HepG2 (cell line): Measurements from ENCODE around the gene OGT. TPM values are rescaled to one million over a fixed set of nuclear protein-coding genes. Genes with fewer than 3 reads are reported as not detected.

Experiments
- ATAC-seq: fragments of 200-7000 bp; cut with Tn5 transposase; 3 replicates; pipeline ENCODE4 v1.9.1; 2020; ENCODE audit warnings: mild to moderate bottlenecking, moderate library complexity
- BruUV-seq: library from RNA; stranded (reverse); fragments of 400-500 nt; replicated peaks from 2 replicates; lab custom pipeline; 2021; lab: Mats Ljungman, UMichigan
- CTCF ChIA-PET: fragments of 300-600 bp; formaldehyde crosslinking; extraction: SDS; loops from one replicate; lab custom pipeline; 2021; ENCODE audit warnings: low total read pairs, inconsistent platforms, low intra/inter-chr PET ratio; lab: Yijun Ruan, JAX
- POLR2A ChIA-PET: fragments of 350-600 bp; sonication (Branson Sonifier 250); formaldehyde crosslinking; loops from one replicate; lab custom pipeline; 2020; ENCODE audit warnings: antibody characterized with exemption, inconsistent platforms; lab: Yijun Ruan, JAX
- DNase-seq: peaks from one replicate; pipeline ENCODE4 v3.0.0-alpha.2; 2015; ENCODE audit warnings: low spot score
- FAIRE-seq: peaks from 3 replicates; lab custom pipeline; 2011; peaks lifted over from hg19 to GRCh38; lab: Jason Lieb, UNC
- H2AFZ ChIP-seq: one replicate; pipeline ENCODE4 v1.6.1; 2011; ENCODE audit warnings: low read length, inconsistent platforms
- H3K27ac ChIP-seq: fragments of 300-600 bp; 3 replicates; pipeline ENCODE4 v1.8.0; 2011; ENCODE audit warnings: mixed run types, mild to moderate bottlenecking, mixed read lengths, low read length, inconsistent platforms; ENCODE audit not compliant: insufficient read depth; ENCODE audit errors: extremely low read length
- H3K27me3 ChIP-seq, 2 experiments: fragments of 200-600 bp in 1 of 2; 2 replicates in 1 of 2; 3 replicates in 1 of 2; pipeline versions ENCODE4 v1.6.0 to v1.8.0; 2011; ENCODE audit warnings: low read length in 2 of 2, mild to moderate bottlenecking in 2 of 2, moderate library complexity in 2 of 2, inconsistent platforms in 1 of 2; ENCODE audit not compliant: insufficient read depth in 2 of 2, control insufficient read depth in 1 of 2
- H3K36me3 ChIP-seq, 2 experiments: fragments of 200-600 bp in 1 of 2; replicated peaks in 1 of 2; 2 replicates in 1 of 2; 3 replicates in 1 of 2; pipeline versions ENCODE4 v1.5.1 to v1.8.0; 2011; ENCODE audit warnings: low read length in 2 of 2, inconsistent platforms in 1 of 2; ENCODE audit not compliant: insufficient read depth in 2 of 2, control insufficient read depth in 1 of 2
- H3K4me1 ChIP-seq: 2 replicates; pipeline ENCODE4 v1.5.1; 2012; ENCODE audit warnings: low read length, inconsistent platforms; ENCODE audit not compliant: insufficient read depth
- H3K4me2 ChIP-seq: 2 replicates; pipeline ENCODE4 v1.6.0; 2011; ENCODE audit warnings: low read depth, low read length, inconsistent platforms
- H3K4me3 ChIP-seq, 3 experiments: fragments of 200-600 bp in 1 of 3; sonication (generic), shearing (Covaris generic) in 1 of 3; replicated peaks in 1 of 3; 2 replicates each; pipeline ENCODE4 v1.5.1; 2011 to 2016; ENCODE audit warnings: low read length in 3 of 3, inconsistent platforms in 2 of 3, low read depth in 2 of 3, mild to moderate bottlenecking in 2 of 3, control low read depth in 1 of 3, mixed read lengths in 1 of 3; ENCODE audit not compliant: insufficient read depth in 1 of 3
- H3K79me2 ChIP-seq: one replicate; pipeline ENCODE4 v1.6.1; 2011; ENCODE audit warnings: low read length, inconsistent platforms; ENCODE audit not compliant: insufficient read depth
- H3K9ac ChIP-seq: 2 replicates; pipeline ENCODE4 v1.6.0; 2011; ENCODE audit warnings: mild to moderate bottlenecking, low read depth, low read length, inconsistent platforms; ENCODE audit not compliant: insufficient read depth
- H3K9me3 ChIP-seq: 2 replicates; pipeline ENCODE4 v1.5.1; 2012; ENCODE audit warnings: mild to moderate bottlenecking, low read length
- H4K20me1 ChIP-seq: 2 replicates; pipeline ENCODE4 v1.6.0; 2011; ENCODE audit warnings: inconsistent platforms, mild to moderate bottlenecking, low read length, moderate library complexity; ENCODE audit not compliant: insufficient read depth
- CAMTA2 ChIP-seq: sonication (generic); formaldehyde crosslinking; IDR thresholded peaks from 2 replicates; pipeline ENCODE4 v1.4.0; 2020; ENCODE audit warnings: mild to moderate bottlenecking, missing genetic modification reagents, borderline replicate concordance
- CENPT ChIP-seq: sonication (generic); formaldehyde crosslinking; IDR thresholded peaks from 2 replicates; pipeline ENCODE4 v1.8.0; 2022; ENCODE audit warnings: low read depth, mild to moderate bottlenecking, moderate library complexity, missing genetic modification reagents
- CSRNP2 ChIP-seq: sonication (generic); formaldehyde crosslinking; conservative IDR thresholded peaks from 2 replicates; pipeline ENCODE4 v1.8.0; 2022; ENCODE audit warnings: low read depth, missing genetic modification reagents
- GATAD2A ChIP-seq: IDR thresholded peaks from 2 replicates; pipeline ENCODE4 v1.6.1; 2016
- NFKB2 ChIP-seq: sonication (generic); formaldehyde crosslinking; IDR thresholded peaks from 2 replicates; pipeline ENCODE4 v1.4.0; 2020; ENCODE audit warnings: missing genetic modification reagents, borderline replicate concordance
- ZNF20 ChIP-seq: sonication (generic); formaldehyde crosslinking; IDR thresholded peaks from 2 replicates; pipeline ENCODE4 v1.4.0; 2020; ENCODE audit warnings: mild to moderate bottlenecking, moderate library complexity, missing genetic modification reagents
- ZNF234 ChIP-seq: sonication (generic); formaldehyde crosslinking; conservative IDR thresholded peaks from 2 replicates; pipeline ENCODE4 v1.5.1; 2020; ENCODE audit warnings: mild to moderate bottlenecking, missing genetic modification reagents
- ZNF33B ChIP-seq: sonication (generic); formaldehyde crosslinking; IDR thresholded peaks from 2 replicates; pipeline ENCODE4 v1.5.1; 2020; ENCODE audit warnings: mild to moderate bottlenecking, missing genetic modification reagents
- WGBS: methylation state at CpG from one replicate; pipeline ENCODE4 v1.1.6; 2017; ENCODE audit warnings: low lambda C conversion rate; 5-methylcytosine and 5-hydroxymethylcytosine counted together
- in situ Hi-C: cut with HindIII; loops from 2 replicates; pipeline ENCODE4 v1.10.0; 2017; ENCODE audit warnings: low pct_unique_long_range_greater_than_20kb; ENCODE audit not compliant: extremely low pct_ligation_motif_present
- intact Hi-C: fragments of 100-400 bp; cut with micrococcal nuclease; formaldehyde crosslinking; loops from one replicate; pipeline ENCODE4 v1.10.0; 2022; ENCODE audit not compliant: unreplicated experiment
- polyA plus RNA-seq, 8 experiments: library from polyadenylated mRNA; depleted of rRNA in 3 of 8; stranded (reverse) in 7 of 8; unstranded in 1 of 8; fragments of >200 nt; fragmentation: Illumina TruSeq in 4 of 8; extraction: Trizol in 4 of 8; gene quantifications; 2 replicates each; pipeline versions ENCODE4 v1.2.1 to v1.2.3, GENCODE V29; 2011 to 2016; ENCODE audit warnings: low read depth in 4 of 8, missing spikeins in 1 of 8, mixed read lengths in 1 of 8; ENCODE audit not compliant: insufficient read depth in 1 of 8
- total RNA-seq, 5 experiments: library from RNA; depleted of rRNA; stranded (reverse); fragments of >200 nt; fragmentation: Illumina TruSeq; extraction: Trizol; gene quantifications; 2 replicates each; pipeline ENCODE4 v1.2.3, GENCODE V29; 2016; ENCODE audit warnings: low read depth in 1 of 5

OGT gene
- total and polyA plus RNA-seq, 2 of the 13 experiments (the other 11 are each of a cell fraction or from before 2014, with no cell fraction given), result 71.7 to 463 TPM

GRCh38 chrX:71549986-71550385, 17.1 kb downstream of the OGT start:
- Histone ChIP-seq H3K9ac (no peak overlapping the region), H3K4me1 (0 out of 2 replicates have a peak, but pooled peaks cover 13% of the 10 kb centered on the region), H2AFZ (no peak overlapping the region), H3K4me2 (no peak overlapping the region), H3K36me3 (peaks cover 6 to 20% of the 10 kb centered on the region in 2 experiments; a peak in 3 of 5 replicates), H3K27me3 (no peaks in the 10 kb centered on the region), H3K4me3 (no peak overlapping the region), H3K27ac (no peak overlapping the region), H3K9me3 (no peaks in the 10 kb centered on the region), H4K20me1 (peaks cover 11% of the 10 kb centered on the region), H3K79me2 (peaks cover 33% of the 10 kb centered on the region)
- FAIRE-seq, result no peak
- ChIA-PET CTCF (no interaction called here), POLR2A (interaction anchor here (1.0 kb wide), 1 partner anchor 16 kb away, joined by 4 read pairs; the partner anchor contains the start of gene OGT)
- DNase-seq, result no peak
- no TSS peak for BruUV-seq
- TF ChIP-seq NFKB2 (CRISPR knock-in tag) (no peak), ZNF33B (CRISPR knock-in tag) (no peak), CSRNP2 (CRISPR knock-in tag) (no peak), GATAD2A (no peak), CENPT (no peak), ZNF234 (CRISPR knock-in tag) (no peak), CAMTA2 (CRISPR knock-in tag) (no peak), ZNF20 (CRISPR knock-in tag) (no peak)
- in situ Hi-C loops, result no loop called here
- ATAC-seq, result no peak
- intact Hi-C loops, result no loop called here
- WGBS, result 100% methylated on average over 1 of the region's 1 CpG
